HEK293 (cell line): ENCODE results near the gene LPP.

Experiments
- GFI1B ChIP-seq: fragments of 450-650 bp; formaldehyde crosslinking; IDR thresholded peaks from 2 replicates; pipeline ENCODE4 v1.5.1; 2016; ENCODE audit warnings: missing biosample characterization, missing genetic modification characterization
- ZFP69B ChIP-seq: fragments of 450-650 bp; formaldehyde crosslinking; IDR thresholded peaks from 2 replicates; pipeline ENCODE4 v1.5.1; 2016; ENCODE audit warnings: missing biosample characterization, missing genetic modification characterization
- ZNF175 ChIP-seq: fragments of 450-650 bp; formaldehyde crosslinking; IDR thresholded peaks from 2 replicates; pipeline ENCODE4 v1.5.1; 2016; ENCODE audit warnings: missing biosample characterization, missing genetic modification characterization
- ZNF2 ChIP-seq: fragments of 450-650 bp; formaldehyde crosslinking; IDR thresholded peaks from 2 replicates; pipeline ENCODE4 v1.5.1; 2016; ENCODE audit warnings: missing biosample characterization, missing genetic modification characterization
- ZNF274 ChIP-seq, 2 experiments: fragments of 200-500 bp in 1 of 2; fragments of 450-650 bp in 1 of 2; sonication (Bioruptor generic) in 1 of 2; formaldehyde crosslinking in 1 of 2; IDR thresholded peaks; 2 replicates each; pipeline versions ENCODE4 v1.5.1 to v1.6.1; 2014 to 2016; ENCODE audit warnings: borderline replicate concordance in 1 of 2, inconsistent platforms in 1 of 2, low read length in 1 of 2, missing biosample characterization in 1 of 2, missing genetic modification characterization in 1 of 2
- ZNF623 ChIP-seq: fragments of 450-650 bp; formaldehyde crosslinking; IDR thresholded peaks from 2 replicates; pipeline ENCODE4 v1.5.1; 2016; ENCODE audit warnings: missing biosample characterization, missing genetic modification characterization
- TF ChIP-seq, protein P1 (sequence below): fragments of 450-650 bp; formaldehyde crosslinking; IDR thresholded peaks from 2 replicates; pipeline ENCODE4 v1.5.1; 2016; ENCODE audit warnings: missing biosample characterization, missing genetic modification characterization

DNA sequence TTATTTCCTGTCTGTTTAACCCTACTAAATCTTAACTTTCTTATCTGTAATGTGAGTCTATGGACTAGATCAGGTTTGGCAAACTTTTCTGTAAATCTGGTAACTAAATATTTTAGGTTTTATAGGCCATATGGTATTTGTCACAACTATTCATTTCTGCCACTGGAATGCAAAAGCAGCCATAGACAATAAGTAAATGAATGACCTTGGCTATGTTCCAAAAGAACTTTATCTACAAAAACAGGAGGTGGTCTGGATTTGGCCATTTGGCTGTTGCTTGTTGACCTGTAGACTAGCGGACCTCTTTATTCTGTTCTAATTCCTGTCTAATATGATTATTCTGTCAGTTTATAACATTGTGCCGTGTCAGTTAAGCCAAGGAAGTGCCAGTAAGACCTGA, 314.2 kb downstream of the LPP start:
- no peak for TF ChIP-seq ZNF2 (tag by site-specific recombination)
- TF ChIP-seq, protein P1, sequence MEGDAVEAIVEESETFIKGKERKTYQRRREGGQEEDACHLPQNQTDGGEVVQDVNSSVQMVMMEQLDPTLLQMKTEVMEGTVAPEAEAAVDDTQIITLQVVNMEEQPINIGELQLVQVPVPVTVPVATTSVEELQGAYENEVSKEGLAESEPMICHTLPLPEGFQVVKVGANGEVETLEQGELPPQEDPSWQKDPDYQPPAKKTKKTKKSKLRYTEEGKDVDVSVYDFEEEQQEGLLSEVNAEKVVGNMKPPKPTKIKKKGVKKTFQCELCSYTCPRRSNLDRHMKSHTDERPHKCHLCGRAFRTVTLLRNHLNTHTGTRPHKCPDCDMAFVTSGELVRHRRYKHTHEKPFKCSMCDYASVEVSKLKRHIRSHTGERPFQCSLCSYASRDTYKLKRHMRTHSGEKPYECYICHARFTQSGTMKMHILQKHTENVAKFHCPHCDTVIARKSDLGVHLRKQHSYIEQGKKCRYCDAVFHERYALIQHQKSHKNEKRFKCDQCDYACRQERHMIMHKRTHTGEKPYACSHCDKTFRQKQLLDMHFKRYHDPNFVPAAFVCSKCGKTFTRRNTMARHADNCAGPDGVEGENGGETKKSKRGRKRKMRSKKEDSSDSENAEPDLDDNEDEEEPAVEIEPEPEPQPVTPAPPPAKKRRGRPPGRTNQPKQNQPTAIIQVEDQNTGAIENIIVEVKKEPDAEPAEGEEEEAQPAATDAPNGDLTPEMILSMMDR (tag by site-specific recombination): no peak
- no peak for TF ChIP-seq GFI1B
- no peak for TF ChIP-seq ZFP69B
- no peak for TF ChIP-seq ZNF274 (IDR thresholded peaks at IDR 0.05; ENCODE audit: low read length)
- no peak for TF ChIP-seq ZNF274 (tag by site-specific recombination; IDR thresholded peaks at IDR 0.05; ENCODE audit: borderline replicate concordance)
- no peak for TF ChIP-seq ZNF175 (tag by site-specific recombination)
- TF ChIP-seq ZNF623 (tag by site-specific recombination): no peak
